ENCODE results near the gene UQCC3.
A peak's percentile ranks its signal among the peaks of the same experiment; 100 is the strongest.
"Not testable (repeated sequence)": the region's sequence is repeated elsewhere in the genome, so short reads cannot be mapped to it uniquely, and the experiment has no call there.

The UQCC3 gene

DNA sequence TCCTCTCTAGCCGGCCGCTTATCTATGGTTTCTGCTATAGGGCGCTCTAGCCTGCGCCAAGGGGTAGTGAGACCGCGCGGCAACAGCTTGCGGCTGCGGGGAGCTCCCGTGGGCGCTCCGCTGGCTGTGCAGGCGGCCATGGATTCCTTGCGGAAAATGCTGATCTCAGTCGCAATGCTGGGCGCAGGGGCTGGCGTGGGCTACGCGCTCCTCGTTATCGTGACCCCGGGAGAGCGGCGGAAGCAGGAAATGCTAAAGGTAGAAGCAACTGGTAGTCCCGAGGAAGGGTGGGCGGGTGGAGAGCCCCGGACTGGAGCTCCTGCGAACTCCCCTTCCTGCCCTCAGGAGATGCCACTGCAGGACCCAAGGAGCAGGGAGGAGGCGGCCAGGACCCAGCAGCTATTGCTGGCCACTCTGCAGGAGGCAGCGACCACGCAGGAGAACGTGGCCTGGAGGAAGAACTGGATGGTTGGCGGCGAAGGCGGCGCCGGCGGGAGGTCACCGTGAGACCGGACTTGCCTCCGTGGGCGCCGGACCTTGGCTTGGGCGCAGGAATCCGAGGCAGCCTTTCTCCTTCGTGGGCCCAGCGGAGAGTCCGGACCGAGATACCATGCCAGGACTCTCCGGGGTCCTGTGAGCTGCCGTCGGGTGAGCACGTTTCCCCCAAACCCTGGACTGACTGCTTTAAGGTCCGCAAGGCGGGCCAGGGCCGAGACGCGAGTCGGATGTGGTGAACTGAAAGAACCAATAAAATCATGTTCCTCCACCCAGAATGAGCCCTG, at the start of gene UQCC3, which contains the start of gene LBHD1:
Gene UQCC3, plus strand, starts transcription at position 66 of the 782 bp plus-strand sequence. Its CDS starts 73 bp downstream, at position 139.
Gene LBHD1, minus strand, starts transcription at position 660 of the 782 bp plus-strand sequence. CDS start 2,236 bp downstream, outside the sequence.
- DNase-seq: peak; percentile 75

- no peak for DNase-seq
Observed at GRCh38 chr11:62622476-62623089, 48.9 kb upstream of the UQCC3 start.

GRCh38 chr11:62627713-62628112, 43.8 kb upstream of the UQCC3 start:
- DNase-seq: no peak

GRCh38 chr11:62632492-62632891, 39.0 kb upstream of the UQCC3 start:
- no peak for DNase-seq

GRCh38 chr11:62644220-62644619, 27.3 kb upstream of the UQCC3 start:
- DNase-seq: no peak

DNA sequence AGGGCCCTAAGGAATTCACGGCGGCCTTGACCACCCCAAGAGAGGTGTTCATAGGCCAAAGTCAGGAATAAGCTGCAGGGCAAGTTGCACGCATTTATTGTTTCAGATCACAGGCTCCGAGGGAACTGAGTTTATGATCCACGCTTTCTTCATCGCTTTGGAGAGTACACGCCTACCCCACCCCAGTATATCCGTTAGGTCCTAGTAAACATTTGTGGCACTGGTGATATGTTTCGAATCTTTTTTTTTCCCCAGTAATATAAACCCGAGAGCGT, 25.9 kb upstream of the UQCC3 start:
- DNase-seq: no peak

GRCh38 chr11:62645946-62646824, 25.3 kb upstream of the UQCC3 start, which contains the start of gene GANAB:
Gene GANAB, minus strand, starts transcription at chr11:62646613. Its CDS starts 14 bp downstream, at chr11:62646599.
- DNase-seq: peak; percentile 99

GRCh38 chr11:62646825-62647608, 24.5 kb upstream of the UQCC3 start:
- DNase-seq: no peak

DNA sequence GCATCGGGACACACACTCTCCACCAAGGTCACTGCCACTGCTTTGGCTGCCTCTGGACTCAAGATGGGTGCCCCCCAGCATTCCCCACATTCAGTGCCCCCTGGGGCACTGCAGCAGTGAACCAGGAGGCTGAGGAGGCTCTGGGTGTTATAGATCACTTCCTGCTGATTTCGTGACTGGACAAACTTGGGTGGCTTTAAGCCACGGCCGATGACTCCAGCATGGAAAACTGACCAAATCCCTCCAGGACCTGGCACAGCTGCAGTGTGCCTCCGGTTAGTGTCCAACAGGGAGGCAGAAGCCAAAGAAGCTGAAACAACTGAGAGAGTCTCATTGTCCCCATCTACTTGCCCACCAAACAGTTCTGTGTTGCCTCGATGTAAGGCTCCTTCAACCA, 23.9 kb upstream of the UQCC3 start:
- DNase-seq: no peak

DNA sequence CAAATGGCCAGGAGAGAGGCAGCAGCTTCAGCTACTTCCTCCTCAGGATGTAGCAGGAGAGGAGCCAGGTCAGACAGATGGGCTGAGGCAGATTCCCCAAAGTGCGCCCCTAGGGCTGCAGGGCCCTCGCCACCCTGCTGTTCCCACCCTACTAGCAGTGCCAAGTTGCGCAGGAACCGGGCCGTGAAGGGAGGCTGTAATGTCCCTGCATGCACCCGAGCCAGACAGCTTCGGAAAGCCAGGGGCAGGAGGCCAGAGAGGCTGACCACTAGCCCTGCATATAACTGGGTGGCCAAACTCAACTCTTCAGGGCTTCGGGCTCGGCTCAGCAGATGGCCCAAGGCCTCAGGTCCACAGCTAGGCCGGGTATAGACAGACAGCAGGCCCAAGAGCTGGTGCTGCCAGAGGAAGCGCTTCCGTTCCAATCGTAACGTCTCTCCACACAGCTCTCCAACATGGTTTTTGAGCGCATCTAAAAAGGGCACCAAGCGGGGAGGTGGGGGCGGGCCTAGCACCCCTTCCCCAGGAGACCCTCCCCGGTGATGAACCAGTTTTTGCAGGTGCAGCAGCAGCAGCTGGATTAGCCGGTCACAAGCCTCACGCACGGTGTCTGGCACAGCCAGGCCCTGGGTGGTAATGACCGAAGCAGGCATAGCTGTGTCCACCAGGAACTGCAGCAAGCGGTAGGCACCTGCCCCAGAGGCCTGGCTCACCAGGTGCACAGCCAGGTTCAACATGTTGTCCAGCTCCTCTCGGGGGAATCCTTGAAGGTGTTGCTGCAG, 23.1 kb upstream of the UQCC3 start:
- DNase-seq: no peak

DNA sequence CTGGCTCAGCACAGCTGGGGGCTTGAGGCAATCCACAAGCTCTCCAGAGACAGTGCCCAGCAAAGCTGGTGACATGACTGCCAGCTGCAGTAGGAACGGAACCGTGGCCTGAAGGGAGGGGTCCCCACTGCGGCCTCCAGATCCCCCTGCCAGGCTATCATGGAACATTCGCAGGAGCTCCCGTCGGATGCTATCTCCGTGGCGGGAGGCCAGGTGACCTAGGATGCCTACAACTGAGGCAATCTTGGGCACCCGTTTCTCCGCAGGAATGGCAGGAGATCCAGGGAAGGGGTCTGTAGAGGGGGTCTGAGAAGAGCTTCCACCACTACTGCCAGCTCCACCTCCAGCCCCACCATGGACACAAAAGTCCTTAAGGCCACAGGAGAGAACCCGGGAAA, 22.5 kb upstream of the UQCC3 start:
- no peak for DNase-seq

- no peak for DNase-seq
Observed at GRCh38 chr11:62649486-62649885, 22.0 kb upstream of the UQCC3 start.

GRCh38 chr11:62650283-62650682, 21.2 kb upstream of the UQCC3 start:
- not testable (repeated sequence) for DNase-seq

DNA sequence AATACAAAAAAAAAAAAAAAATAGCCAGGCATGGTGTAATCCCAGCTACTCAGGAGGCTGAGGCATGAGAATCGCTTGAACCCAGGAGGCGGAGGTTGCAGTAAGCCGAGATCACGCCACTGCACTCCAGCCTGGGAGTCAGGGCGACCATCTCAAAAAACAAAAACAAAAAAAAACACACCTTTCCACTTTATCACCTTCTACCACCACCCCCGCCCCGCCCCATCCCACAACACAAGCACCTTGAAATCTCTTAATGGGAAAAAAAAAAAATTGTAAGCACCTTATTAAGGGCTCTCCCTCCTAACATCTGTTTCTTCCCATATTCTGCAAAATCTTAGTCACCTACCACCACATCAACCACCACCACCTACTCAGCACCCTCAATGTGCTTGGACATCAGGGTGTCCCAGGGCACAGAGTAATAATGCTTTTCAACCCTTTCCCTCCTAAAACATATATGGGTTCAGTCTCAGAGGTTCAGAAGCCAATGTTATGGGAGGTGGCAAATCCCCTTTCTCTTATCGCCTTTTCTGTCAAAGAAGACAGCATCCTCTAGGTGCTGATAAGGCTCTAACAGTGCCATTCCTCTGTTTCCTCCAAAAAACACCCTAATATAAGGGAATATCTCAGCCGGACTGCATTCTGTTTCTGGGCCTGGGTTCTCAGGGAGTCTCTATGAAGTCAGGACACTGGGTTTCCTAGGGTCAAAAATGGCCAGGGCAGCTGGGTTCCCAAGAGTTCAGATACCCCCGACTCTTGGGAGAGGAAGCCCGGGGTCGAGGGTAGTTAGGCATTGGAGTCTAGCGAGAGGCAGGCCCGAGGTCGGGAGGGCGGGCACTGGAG, 19.1 kb upstream of the UQCC3 start:
- DNase-seq: no peak

GRCh38 chr11:62654297-62654696, 17.2 kb upstream of the UQCC3 start:
- DNase-seq: no peak

DNA sequence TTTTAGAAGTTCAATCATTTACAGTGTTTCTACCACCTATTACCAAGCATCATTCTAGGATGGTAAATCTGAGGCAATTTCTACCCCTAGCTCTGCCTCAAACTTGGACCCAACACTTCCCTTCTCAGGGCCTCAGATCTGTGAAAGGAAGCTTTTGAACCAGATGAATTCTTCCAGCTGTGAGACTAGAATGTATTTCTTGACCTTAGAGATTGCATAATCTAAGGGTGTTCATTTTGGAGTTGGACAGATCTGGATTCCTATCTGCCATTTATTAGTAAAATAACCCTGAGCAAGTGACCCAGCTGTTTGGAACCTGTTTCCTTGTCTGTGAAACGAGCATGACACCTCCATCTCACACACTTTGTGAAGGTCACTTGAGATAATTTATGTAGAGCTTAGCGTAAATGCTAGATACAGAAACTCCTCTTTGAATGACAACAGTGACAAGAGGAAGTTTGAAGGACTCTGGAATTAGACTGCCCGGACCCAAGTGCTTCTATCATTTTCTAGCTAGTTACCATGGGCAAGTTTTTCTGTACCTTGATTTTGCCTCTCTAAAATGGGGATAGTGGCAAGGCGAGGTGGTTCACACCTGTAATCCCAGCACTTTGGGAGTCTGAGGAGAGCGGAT, 14.6 kb upstream of the UQCC3 start:
- DNase-seq: no peak

GRCh38 chr11:62664405-62665074, 6.9 kb upstream of the UQCC3 start:
- peak; percentile 63 for DNase-seq

DNA sequence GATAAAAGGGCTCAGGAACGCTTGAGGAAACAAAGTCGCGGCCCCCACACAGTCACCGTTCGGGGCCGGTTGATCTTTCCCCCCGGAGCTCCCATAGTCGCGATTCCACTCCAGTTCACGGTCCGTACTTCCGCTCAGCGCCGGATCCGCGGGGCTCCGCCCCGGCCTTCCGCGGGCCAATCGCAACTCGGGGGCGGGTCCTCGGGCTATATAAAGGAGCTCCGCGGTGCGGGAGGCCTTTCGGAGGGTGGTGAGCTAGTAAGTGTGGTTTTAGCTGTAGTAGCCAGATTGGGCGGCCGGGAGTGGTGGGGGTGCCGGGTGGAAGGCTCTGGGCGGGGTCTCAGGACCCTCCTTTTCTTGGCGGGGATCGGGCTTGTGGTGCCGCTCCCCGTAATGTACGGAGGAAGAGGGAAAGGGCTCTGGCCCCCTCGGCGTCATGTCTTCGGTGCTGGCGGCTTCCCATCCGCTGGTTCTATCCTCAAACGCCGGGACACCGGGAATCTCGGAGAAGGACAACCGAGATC, 6.3 kb upstream of the UQCC3 start, which contains the start of the genes C11orf98 and CSKMT:
Gene C11orf98, minus strand, starts transcription at position 136 of the 524 bp plus-strand sequence. Its CDS starts 41 bp downstream, at position 95.
Gene CSKMT, plus strand, starts transcription at position 238 of the 524 bp plus-strand sequence. CDS start 568 bp downstream, outside the sequence.
- peak; percentile 96 for DNase-seq

DNA sequence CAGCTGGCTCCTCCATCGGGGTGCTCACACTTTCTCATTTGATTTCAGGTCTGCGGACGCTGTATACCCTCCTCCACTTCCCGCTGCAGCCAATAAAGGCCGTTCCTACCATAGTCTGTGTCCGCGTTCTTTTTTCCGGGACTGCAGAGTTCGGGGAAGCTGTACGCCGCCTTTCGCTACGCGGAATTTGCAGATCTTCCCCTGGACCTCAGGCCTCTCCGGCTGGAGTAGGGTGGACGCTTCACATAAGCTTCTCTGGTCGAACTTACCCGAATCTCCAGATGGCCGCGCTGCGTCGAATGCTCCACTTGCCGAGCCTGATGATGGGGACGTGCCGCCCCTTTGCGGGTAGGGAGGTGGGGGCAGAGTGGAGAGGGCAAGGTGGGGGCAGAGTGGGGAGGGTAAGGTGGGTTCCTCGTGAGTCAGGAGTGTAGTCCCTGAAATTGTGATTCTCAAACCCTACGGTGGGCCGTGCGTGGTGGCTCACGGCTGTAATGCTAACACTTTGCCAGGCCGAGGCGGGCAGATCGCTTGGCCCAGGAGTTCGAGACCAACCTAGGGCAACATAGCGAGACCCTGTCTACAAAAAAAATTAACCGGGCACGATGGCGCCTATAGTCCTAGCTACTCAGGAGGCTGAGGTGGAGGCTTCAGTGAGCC, 5.7 kb upstream of the UQCC3 start:
- DNase-seq: peak; percentile 54
